ENCODE results near the gene OSER1.

- TF ChIP-seq, protein P1, sequence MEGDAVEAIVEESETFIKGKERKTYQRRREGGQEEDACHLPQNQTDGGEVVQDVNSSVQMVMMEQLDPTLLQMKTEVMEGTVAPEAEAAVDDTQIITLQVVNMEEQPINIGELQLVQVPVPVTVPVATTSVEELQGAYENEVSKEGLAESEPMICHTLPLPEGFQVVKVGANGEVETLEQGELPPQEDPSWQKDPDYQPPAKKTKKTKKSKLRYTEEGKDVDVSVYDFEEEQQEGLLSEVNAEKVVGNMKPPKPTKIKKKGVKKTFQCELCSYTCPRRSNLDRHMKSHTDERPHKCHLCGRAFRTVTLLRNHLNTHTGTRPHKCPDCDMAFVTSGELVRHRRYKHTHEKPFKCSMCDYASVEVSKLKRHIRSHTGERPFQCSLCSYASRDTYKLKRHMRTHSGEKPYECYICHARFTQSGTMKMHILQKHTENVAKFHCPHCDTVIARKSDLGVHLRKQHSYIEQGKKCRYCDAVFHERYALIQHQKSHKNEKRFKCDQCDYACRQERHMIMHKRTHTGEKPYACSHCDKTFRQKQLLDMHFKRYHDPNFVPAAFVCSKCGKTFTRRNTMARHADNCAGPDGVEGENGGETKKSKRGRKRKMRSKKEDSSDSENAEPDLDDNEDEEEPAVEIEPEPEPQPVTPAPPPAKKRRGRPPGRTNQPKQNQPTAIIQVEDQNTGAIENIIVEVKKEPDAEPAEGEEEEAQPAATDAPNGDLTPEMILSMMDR (IDR thresholded peaks at IDR 0.05; ENCODE audit: control extremely low read depth in 1 of 3, insufficient read depth in 1 of 3, low read depth in 1 of 3, low read length in 3 of 3): no peak
- TF ChIP-seq POLR2A (IDR thresholded peaks at IDR 0.05; ENCODE audit: control extremely low read depth in 1 of 2, low read depth in 2 of 2, low read length in 2 of 2) (no peak), TAF1 (IDR thresholded peaks at IDR 0.05; ENCODE audit: low read depth, low read length) (no peak), RNF2 (IDR thresholded peaks at IDR 0.05; ENCODE audit: borderline replicate concordance, low read depth, low read length, missing control alignments, poor library complexity, severe bottlenecking) (no peak), RAD21 (IDR thresholded peaks at IDR 0.05 in 1 of 2, conservative IDR thresholded peaks at IDR 0.05 in 1 of 2; ENCODE audit: low read depth in 2 of 2, low read length in 2 of 2) (no peak), MAFK (IDR thresholded peaks at IDR 0.05; ENCODE audit: low read depth, low read length) (no peak), CEBPB (IDR thresholded peaks at IDR 0.05; ENCODE audit: low read depth, low read length) (no peak), SRF (IDR thresholded peaks at IDR 0.05; ENCODE audit: low read depth, low read length) (no peak), EZH2 (IDR thresholded peaks at IDR 0.05; ENCODE audit: low read depth, low read length, severe bottlenecking) (no peak), MAX (IDR thresholded peaks at IDR 0.05) (no peak), ZNF274 (IDR thresholded peaks at IDR 0.05; ENCODE audit: borderline replicate concordance, extremely low read depth, low read length) (no peak), TCF12 (IDR thresholded peaks at IDR 0.05; ENCODE audit: low read depth, low read length) (no peak), SIRT6 (IDR thresholded peaks at IDR 0.05; ENCODE audit: low read length) (no peak)
These were observed 35.4 kb upstream of the OSER1 start for GRCh38 chr20:44245977-44246376.
